Right lobe of liver (tissue), 4 donors: ENCODE measurements around the gene SYT1.

Experiments
- CTCF ChIP-seq, 4 donors: fragments of 200-600 bp in 3 of 4; fragments of 450-650 bp in 1 of 4; IDR thresholded peaks; one replicate each; pipeline versions ENCODE4 v1.5.1 to v1.8.0; 2016 to 2022; ENCODE audit warnings: antibody characterized with exemption in 4 of 4, mild to moderate bottlenecking in 2 of 4
- POLR2A ChIP-seq: fragments of 450-650 bp; IDR thresholded peaks from one replicate; pipeline ENCODE4 v1.6.1; 2017; ENCODE audit warnings: antibody characterized with exemption, mild to moderate bottlenecking
- donor health status: DM: no; HTN: no; CAD: no.
- donor health status: DM: no; HTN: no; CAD: no.
- donor health status: DM: no; HTN: yes; CAD: no.

- TF ChIP-seq CTCF (IDR thresholded peaks at IDR 0.05), result no peak
- TF ChIP-seq POLR2A, result no peak
Measured at GRCh38 chr12:79108962-79109361, 244.4 kb downstream of the SYT1 start.
